ENCODE data around the gene SLC37A1.

DNA sequence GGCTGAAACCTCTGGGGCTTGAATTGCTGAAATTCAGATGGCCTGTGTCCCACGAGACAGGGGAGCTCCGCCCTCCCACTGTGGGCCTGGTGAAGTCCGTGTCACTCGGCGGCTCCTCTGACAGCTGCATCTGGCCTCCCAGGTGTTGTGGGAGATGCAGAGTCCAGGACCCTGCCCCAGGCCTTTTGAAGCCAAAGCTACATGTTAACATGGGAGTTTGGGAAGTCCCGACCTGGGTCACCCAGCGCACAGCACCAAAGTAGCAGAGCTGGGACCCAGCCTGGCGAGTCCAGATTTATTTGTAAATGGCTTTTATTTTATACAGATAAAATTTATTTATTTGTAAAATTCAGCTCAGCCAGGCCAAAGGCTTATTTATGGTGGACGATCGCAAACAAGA, 28.9 kb downstream of the SLC37A1 start:
- TF ChIP-seq POLR2A (IDR thresholded peaks at IDR 0.05; ENCODE audit: low read length) (no peak), GATA1 (IDR thresholded peaks at IDR 0.05; ENCODE audit: low read depth, low read length) (no peak)

Data from erythroblast (primary cell).